Stimulated activated CD4-positive, alpha-beta T cell treated with anti-CD3 and anti-CD28 coated beads, TNF-alpha, amount 100 ng/mL, for 48 hours (primary cell): ENCODE measurements around the gene HOXB3.

ENCODE experiments used
- DNase-seq, 3 donors: peaks; one replicate each; pipeline ENCODE4 v3.0.0-alpha.2; 2020; ENCODE audit warnings: low read depth in 3 of 3

The HOXB3 gene

DNA sequence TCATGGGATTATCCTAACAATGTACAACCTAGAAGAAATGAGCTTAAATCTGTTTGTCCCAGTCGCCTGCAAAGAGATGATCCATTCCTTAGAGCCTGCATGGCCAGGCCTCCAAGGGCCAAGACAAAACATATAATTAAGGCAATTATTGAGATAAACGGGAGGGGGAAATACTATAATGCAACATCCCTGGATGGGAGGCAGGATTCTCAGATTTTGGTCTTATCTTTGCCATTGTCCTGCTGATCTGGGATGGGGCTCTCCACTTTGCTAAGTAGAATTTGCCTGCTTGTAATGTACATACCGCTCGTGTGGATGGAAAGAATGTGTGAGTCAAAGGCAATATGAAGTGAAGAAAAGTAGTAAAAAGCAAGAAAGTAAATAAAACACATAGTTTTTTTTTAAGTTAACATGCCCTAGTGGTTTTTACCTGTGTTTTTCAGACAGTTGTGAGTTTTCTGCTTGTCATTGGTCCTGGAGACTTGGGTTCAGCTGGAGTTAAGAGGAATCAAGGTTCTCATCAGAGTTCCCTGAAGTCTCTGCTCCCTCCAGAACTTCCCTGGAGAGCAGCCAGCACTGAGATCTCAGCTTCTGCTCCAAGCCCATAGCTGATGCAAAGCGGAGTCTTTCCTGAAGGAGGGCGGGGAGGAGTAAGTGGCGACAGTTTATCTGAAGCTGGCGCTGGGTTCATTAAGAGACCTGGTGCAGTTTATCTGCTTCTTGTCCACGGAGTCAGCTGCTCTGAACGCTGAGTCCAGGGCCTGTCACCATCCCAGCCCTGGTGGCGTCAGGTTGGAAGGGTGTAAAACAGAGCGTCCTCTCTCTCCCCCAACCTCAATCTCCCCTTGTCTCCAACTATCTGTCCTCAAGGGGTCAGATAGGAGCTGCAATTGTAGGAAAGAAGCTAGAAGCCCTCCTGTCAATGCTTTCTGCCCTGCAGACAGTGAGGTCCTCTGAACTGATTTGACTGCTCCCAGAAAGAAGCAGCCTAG, 89.3 kb downstream of the HOXB3 start:
- no peak for DNase-seq

DNA sequence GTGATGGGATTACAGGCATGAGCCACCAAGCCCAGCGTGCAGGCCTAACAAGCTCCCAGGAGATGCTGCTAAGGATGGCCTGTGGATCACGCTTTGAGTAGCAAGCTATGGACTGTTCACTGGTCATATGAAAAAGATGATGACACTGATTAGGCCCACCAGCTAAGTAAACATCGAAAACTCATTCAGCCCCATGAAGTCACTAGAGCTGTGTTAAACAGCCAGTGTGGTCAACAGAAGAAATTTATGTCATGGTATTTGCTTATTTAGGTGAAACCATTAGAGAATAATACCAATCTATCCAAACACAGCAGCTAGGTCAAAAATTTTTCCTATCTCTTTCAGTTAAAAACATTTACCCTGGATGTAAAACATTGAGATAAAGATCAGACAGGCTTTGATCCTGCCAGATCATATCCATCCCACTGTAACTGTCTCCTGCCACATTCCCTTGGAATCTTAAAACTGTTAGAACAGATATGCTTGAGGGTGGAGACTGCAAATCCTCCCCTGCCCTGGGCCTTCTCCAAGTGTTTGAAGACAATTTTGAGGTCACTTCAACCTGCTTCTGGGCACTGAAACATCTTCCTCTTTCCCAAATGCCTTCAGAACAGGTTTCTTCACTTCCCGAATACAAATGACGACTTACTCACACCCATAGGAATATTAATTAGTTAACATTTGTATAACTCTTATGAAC, 90.2 kb downstream of the HOXB3 start:
- no peak for DNase-seq

GRCh38 chr17:48499248-48499647, 90.8 kb downstream of the HOXB3 start:
- DNase-seq: no peak
